ENCODE results near the gene PGGT1B. TPM values are rescaled to one million over a fixed set of nuclear protein-coding genes. Genes with fewer than 3 reads are reported as not detected.

Gene PGGT1B
- total and polyA plus RNA-seq, 9 of the 15 experiments (the other 6 are each of a cell fraction or from before 2014, with no cell fraction given), result 5.3 to 33.7 (median 19.8) TPM

- TF ChIP-seq UBTF (IDR thresholded peaks at IDR 0.05; ENCODE audit: borderline replicate concordance in 1 of 2, low read depth in 2 of 2, low read length in 2 of 2) (0 out of 4 replicates have a peak, but pooled peaks of 1 of the 2 experiments have one; percentile 36), ATF1 (CRISPR knock-in tag; IDR thresholded peaks at IDR 0.05) (no peak), ATF1 (tag; IDR thresholded peaks at IDR 0.05) (peak; percentile 41), HNRNPL (IDR thresholded peaks at IDR 0.05; ENCODE audit: low read depth, low read length) (peak; percentile 46; the same call in 1 of the 2 replicates), ZBTB5 (IDR thresholded peaks at IDR 0.05) (no peak), YY1 (IDR thresholded peaks at IDR 0.05; ENCODE audit: borderline replicate concordance in 1 of 3, control insufficient read depth in 1 of 3, extremely low read depth in 1 of 3, insufficient read depth in 3 of 3, insufficient read length in 1 of 3, insufficient replicate concordance in 2 of 3, low read depth in 1 of 3, low read length in 2 of 3) (peak; percentile 42 to 88 (median 73)), TSC22D4 (tag; IDR thresholded peaks at IDR 0.05) (no peak), ZNF583 (CRISPR knock-in tag; IDR thresholded peaks at IDR 0.05) (no peak), EZH2 (IDR thresholded peaks at IDR 0.05; ENCODE audit: borderline replicate concordance, low read depth, low read length) (no peak), CLOCK (CRISPR knock-in tag; IDR thresholded peaks at IDR 0.05; ENCODE audit: borderline replicate concordance) (no peak), EP400 (IDR thresholded peaks at IDR 0.05) (peak; percentile 21; the same call in 1 of the 2 replicates), FOXA3 (CRISPR knock-in tag; conservative IDR thresholded peaks at IDR 0.05 in 1 of 2, IDR thresholded peaks at IDR 0.05 in 1 of 2) (peak in 1 of 2 experiments; percentile 83; a peak in 2 of 4 replicates), ZNF282 (CRISPR knock-in tag; IDR thresholded peaks at IDR 0.05) (peak; percentile 66; the same call in 1 of the 2 replicates), ZBTB43 (CRISPR knock-in tag; IDR thresholded peaks at IDR 0.05) (peak; percentile 49; the same call in 1 of the 2 replicates), GTF2F1 (IDR thresholded peaks at IDR 0.05; ENCODE audit: low read depth, low read length) (no peak), NR4A1 (CRISPR knock-in tag; IDR thresholded peaks at IDR 0.05) (peak; percentile 88; the same call in 1 of the 2 replicates), NR4A1 (tag; IDR thresholded peaks at IDR 0.05) (no peak), ZNF217 (CRISPR knock-in tag; IDR thresholded peaks at IDR 0.05) (no peak)
Observed at GRCh38 chr5:115296124-115297022, 33.7 kb upstream of the PGGT1B start, which contains the start of gene CCDC112 (continued).
